GM18907 (cell line): Measurements from ENCODE around the gene HIPK4.
A peak's percentile ranks its signal among the peaks of the same experiment; 100 is the strongest.
"Not testable (repeated sequence)": the region's sequence is repeated elsewhere in the genome, so short reads cannot be mapped to it uniquely, and the experiment has no call there.

Experiments
- ATAC-seq: cut with Tn5 transposase; IDR thresholded peaks from one replicate; pipeline ENCODE4 v1.9.1; 2021; ENCODE audit warnings: mild to moderate bottlenecking, moderate library complexity; ENCODE audit not compliant: unreplicated experiment

Gene HIPK4

GRCh38 chr19:40418040-40418439 lies 28.1 kb upstream of the HIPK4 start:
- no peak for ATAC-seq

DNA sequence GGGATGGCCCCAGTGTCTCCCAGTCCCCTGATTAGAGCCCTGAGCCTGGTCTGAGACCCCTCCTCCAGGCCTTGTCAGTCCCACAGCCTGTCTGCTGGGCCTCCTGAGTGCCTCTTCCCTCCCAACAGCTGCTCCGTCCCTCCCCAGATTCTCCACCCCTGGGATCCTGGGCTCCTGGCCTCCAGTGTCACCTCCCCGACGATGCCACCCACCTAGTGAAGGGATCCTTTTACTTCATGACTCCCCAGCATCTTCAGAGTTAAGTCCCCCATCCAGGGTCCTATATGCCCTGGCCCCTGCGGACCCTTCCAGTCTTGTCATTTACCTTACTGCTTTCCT lies 27.6 kb upstream of the HIPK4 start:
- no peak for ATAC-seq

DNA sequence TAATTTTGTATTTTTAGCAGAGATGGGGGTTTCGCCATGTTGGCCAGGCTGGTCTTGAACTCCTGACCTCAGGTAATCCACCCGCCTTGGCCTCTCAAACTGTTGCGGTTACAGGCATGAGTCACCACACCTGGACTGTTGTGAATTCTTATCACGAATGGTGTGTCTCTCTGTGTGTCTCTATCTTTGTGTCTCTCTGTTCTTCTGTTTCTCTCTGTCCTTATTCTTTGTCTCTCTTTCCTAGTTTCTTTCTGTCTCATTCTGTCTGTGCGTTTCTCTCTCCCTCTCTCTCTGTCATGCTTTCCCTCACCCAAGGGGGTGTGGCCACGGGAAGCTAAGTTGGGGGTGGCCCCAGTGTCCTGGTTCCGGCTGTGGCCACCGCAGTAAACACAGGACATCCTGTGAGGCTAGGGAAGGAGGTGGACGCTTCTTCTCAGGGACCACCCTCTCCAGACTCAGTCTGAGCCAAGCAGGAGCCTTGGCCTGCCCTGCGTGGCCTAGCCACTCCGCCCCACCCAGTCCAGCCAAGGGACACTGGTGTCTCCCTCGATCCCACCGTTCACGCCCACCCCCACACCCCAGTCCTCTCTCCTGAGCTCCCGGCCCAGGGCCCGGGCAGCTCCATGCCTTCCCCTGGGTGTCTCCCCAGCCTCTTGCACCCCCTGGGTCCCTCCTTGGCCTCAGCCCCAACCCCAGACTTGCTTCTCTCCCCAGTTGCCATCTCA lies 27.1 kb upstream of the HIPK4 start:
- ATAC-seq, result no peak

DNA sequence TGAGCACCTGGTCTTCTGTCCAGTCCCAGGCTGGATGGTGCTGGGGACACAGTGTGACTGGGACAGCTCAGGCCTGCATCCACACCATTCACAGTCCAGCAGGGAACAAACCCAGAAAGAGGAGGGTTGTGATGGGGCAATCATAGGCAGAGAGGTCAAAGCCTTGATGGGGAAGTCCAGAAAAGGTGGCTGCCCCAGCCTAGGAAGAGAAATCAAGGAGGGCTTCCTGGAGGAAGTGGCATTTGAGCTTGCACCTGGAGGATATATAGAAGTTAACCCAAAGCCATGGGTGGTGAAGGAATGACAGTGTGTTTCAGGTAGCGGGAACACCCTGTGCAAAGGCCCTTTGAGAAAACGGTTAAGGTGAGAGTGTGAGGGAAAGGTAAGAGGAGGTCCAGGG lies 25.8 kb upstream of the HIPK4 start:
- ATAC-seq, result no peak

DNA sequence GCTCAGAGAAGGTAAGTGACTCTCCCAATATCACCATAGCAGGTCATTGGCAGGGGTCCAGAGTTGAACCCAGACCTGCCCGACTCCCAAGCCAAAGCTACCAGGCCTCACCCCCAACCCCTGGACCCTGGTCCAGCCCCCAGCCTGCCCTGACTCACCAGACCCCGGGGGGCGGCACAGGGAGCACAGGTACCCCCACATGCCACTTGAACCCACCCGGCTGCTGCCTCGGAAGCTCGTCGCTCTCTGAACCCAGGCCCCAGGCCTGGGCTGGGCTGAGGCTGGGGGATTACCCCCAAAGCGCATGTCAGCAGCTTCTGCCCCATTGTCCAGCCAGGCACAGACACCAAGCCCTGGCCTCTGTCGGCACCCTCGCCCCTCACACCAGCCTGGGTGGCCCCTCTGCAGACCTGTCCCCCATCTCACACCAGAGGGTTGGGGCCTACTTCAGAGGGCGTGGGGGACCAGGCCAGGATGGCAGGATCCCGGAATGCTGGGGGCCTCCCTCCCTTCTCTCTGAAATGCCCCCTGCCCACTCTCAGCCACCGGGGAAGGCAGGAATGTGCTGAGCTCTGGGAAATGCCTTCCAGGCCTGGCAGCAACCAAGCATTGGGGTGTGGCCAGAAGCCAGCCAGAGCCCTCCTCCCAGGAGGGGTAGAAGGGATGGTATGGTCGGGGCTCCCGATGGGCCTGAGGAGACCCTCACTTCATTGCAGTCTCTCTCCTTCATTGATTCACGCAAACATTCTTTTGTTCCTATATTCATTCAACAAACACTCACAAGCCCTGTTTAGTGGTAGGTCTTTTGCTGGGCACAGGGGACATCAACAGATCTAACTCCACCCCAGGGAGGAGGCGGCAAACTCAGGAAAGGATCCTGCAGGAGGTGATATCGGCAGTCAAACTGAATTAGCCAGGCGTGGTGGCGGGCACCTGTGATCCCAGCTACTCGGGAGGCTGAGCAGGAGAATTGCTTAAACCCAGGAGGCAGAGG lies 24.9 kb upstream of the HIPK4 start:
- no peak for ATAC-seq

DNA sequence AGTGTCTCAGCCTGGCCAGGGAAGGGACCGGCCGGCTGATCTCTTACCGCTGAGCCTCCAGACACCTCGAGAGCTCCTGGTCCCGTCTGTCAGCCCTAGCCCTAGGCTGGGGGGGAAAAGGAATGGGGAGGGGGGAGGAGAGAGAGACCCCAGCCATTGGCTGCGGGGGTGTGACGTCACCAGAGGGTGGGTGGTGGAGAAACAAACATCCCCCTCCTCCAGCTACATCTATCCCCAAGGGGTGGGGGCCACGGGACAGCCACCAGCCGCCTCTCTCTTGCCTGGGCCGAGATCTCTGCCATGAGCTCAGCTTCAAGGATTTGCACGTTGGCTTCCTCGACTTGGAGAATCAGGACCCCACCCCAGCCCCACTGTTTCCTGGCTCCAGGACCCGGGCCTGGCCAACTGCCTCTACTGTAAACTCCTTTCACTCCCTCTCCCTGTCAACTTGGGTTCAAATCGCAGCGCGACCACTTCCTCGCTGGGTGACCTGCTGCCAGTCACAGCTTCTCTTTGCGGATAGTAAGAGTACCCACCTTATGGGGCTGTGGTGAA lies 23.4 kb upstream of the HIPK4 start, which contains the start of gene PRX:
Gene PRX (minus strand): TSS at position 88 of the 555 bp plus-strand sequence. CDS start 5,446 bp downstream, outside the sequence.
- no peak for ATAC-seq

GRCh38 chr19:40412866-40413265 lies 22.9 kb upstream of the HIPK4 start:
- ATAC-seq, result no peak

- ATAC-seq, result no peak
These were observed 22.0 kb upstream of the HIPK4 start for GRCh38 chr19:40411958-40412499.

DNA sequence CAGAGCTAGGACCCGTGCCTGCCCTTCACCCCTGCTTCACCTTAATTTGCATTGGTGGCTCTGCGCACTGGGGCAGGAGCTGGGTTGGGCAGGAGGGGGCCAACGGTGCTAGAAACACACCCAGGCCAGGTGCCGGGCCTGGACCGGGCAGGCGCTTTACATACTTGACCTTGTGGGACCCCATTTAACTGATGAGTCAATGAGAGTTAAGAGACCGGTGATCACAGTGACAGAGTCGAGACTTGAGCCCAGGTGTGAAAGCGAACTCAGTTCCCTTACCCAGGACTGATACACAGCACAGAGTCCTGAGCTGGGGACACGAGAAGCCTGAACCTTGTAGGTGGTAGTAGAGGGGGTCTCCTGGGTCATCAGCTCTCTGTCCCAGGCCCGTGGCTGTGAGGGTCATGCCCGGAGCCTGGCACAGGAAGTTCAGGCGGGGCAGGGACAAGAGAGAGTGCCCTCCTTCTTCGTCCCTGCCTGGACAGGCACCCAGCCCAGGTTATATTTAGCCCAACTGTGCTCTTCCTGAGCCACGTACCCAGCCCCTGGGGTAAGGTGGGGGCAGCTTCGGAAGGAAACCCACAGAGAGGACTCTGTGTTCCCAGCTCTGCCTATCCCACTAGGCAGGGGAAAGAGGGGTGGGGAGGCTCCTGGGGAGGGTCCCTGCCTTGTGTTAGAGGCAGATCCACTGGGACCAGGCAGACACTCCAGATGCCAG lies 21.3 kb upstream of the HIPK4 start:
- ATAC-seq, result no peak

DNA sequence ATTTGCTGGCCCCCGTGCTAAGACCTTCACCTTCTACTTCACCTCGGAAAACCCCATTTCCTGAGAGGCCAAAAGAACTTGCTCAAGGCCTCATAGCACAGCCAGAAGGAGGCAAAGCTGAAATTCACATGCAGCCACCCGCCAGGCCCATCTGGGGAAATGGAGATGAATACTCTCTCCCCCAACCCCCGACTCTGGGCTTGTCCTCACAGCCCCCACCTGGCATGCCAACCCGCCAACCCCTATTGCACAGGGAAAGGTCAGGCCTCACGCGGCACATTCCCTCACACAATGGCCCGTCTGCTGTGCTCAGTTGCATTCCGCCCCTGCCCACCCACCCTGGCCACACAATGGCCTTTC lies 20.0 kb upstream of the HIPK4 start:
- ATAC-seq, result no peak

DNA sequence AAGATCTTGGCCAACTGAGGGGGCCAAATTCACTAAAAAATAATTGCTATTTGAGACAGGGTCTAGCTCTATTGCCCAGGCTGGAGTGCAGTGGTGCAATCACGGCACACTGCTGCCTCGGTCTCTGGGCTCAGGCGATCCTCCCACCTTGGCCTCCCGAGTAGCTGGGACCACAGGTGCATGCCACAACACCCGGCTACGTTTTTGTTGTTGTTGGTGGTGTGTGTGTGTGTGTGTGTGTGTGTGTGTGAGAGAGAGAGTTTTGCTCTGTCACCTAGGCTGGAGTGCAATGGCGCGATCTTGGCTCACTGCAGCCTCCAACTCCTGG lies 18.6 kb upstream of the HIPK4 start:
- not testable (repeated sequence) for ATAC-seq

DNA sequence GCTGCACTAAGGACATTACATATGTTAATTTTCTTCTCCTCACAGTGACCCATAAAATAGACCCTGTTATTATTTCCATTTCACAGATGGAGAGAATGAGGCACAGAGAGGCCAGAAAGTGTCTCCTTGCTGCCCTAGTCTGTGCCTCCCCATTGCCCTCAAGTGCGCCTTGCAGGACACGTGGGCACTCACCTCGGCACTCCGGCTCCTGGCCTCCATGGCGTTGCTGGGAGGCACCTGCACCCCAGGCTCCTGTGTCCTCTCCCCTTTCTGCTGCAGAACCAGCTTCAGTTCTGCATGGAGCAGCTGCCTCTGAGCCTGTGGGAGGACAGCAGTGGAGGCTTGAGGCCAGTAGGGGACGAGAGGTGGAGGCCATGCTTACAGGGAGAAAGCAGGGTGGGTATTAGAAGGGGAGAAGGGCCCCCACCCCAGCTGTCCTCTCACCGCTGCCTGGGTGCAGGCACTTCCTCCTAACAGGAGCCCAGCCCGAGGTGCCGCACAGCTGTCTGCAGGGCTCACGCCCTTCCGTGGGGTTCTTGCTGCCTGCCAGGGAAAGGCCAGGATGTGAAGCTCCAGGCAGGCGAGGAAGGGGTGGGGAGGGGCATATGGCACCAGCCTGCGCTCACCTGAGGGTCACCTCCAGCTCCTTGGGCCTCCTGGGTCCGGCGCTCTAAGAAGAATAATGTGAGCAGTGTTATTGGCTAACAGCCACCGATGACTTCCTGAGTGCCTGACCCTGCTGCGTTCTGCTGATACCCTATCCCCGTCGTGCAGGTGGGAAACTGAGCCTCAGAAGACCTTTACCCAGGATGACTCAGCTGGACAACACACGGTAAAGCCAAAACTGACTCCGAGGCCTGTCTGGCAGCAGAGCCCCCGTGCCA lies 18.0 kb upstream of the HIPK4 start:
- no peak for ATAC-seq

GRCh38 chr19:40403262-40403984 lies 13.4 kb upstream of the HIPK4 start:
- peak; percentile 67 for ATAC-seq

GRCh38 chr19:40400559-40400958 lies 10.6 kb upstream of the HIPK4 start:
- no peak for ATAC-seq

DNA sequence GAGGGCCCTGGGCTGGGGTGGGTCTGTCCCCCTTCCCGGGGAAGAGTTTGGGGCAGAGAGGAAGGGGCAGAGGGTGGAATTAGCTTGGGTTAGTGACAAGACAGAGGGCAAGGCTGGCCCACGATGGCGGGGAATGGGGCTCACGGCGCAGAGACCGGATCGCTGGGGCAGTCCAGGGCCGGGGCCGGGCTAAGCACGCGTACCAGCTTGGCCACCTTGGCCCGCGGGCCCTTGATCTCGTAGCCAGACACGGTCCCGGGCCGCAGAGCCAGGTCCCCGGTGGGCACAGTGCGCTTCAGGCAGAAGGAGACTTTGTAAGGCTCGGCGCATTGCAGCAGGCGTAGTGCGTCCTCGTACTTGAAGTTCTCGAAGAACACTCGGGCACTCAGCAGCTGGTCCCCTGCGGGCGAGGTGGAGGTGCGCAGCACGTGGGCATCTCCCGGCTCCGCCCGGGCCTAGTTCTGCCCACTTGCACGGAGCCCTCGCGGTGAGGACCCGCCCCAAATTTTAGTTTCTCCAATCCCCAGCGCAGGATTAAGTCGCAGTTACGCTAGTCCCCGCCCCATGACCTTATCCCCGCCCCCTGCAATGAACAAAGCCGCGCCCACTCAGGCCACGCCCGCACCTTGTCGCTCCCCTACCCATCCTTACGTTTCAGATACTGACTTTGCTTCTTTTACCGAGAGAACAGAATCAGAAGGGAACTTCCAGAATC lies 8.6 kb upstream of the HIPK4 start:
- no peak for ATAC-seq

DNA sequence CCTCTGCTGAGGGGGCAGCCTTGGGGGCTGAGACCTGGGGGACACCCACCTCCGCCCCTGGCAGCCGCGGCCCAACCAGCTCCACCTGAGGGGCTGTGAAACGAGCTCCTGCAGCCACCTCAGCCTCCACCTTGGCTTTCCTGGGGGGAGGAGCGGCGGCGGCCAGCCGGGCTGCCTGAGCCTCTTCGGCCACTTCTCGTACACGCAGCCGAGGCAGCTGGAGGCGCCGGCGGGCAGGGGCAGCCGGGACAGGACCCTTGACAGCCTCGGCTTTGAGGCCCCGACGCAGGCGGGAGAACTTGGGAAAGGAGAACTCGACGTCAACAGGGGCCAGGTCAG lies 7.6 kb upstream of the HIPK4 start:
- ATAC-seq, result no peak

- ATAC-seq, result no peak
These were observed 7.0 kb upstream of the HIPK4 start for GRCh38 chr19:40396886-40397567.

DNA sequence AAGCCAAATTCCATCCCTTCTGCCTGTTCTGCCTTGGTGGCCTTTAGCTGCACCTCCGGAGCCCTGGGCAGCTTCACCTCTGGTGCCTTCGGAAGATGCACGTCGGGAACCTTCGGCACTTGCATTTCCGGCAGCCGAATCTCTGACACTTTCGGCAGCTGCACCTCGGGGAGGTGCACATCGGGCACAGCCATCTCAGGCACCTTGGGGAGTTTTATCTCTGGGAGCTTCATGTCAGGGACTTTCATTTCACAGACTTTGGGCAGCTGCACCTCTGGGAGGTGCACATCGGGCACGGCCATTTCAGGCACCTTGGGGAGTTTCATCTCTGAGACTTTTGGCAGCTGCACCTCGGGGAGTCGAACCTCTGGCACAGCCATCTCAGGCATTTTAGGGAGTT lies 6.0 kb upstream of the HIPK4 start:
- no peak for ATAC-seq
